CD4-positive, alpha-beta memory T cell (primary cell): ENCODE measurements around the gene R3HDM4. TPM values are rescaled to one million over a fixed set of nuclear protein-coding genes. Genes with fewer than 3 reads are reported as not detected.

ENCODE experiments used
- CTCF ChIA-PET: fragments of 350-600 bp; sonication (Branson Sonifier 250); formaldehyde crosslinking; loops from one replicate; lab custom pipeline; 2021; ENCODE audit warnings: inconsistent platforms; ENCODE audit not compliant: partially characterized antibody; lab: Charles Lee
- POLR2A ChIA-PET: fragments of 350-600 bp; sonication (Branson Sonifier 250); formaldehyde crosslinking; loops from one replicate; lab custom pipeline; 2021; ENCODE audit not compliant: partially characterized antibody; lab: Charles Lee
- DNase-seq, 5 donors: peaks; one replicate each; pipeline versions ENCODE4 v3.0.0 to v3.0.0-alpha.2; 2020 to 2022; ENCODE audit warnings: mixed read lengths in 1 of 5
- H3K27ac ChIP-seq: one replicate; pipeline ENCODE4 v1.7.0; 2013; ENCODE audit warnings: low read depth, low read length
- H3K27me3 ChIP-seq: 2 replicates; pipeline ENCODE4 v1.7.0; 2013; ENCODE audit warnings: mild to moderate bottlenecking, low read length, moderate library complexity; ENCODE audit not compliant: insufficient read depth
- H3K36me3 ChIP-seq: 2 replicates; pipeline ENCODE4 v1.7.0; 2013; ENCODE audit warnings: mild to moderate bottlenecking, low read length, moderate library complexity; ENCODE audit not compliant: insufficient read depth
- H3K4me1 ChIP-seq: 2 replicates; pipeline ENCODE4 v1.7.0; 2013; ENCODE audit warnings: mild to moderate bottlenecking, low read length, moderate library complexity; ENCODE audit not compliant: insufficient read depth
- H3K4me3 ChIP-seq, 2 donors: one replicate each; pipeline ENCODE4 v1.7.0; 2013; ENCODE audit warnings: low read length in 2 of 2, mild to moderate bottlenecking in 1 of 2
- H3K9me3 ChIP-seq, 2 donors: one replicate each; pipeline ENCODE4 v1.7.0; 2013; ENCODE audit warnings: low read length in 2 of 2, control low read depth in 1 of 2; ENCODE audit not compliant: control insufficient read depth in 1 of 2
- H3K27ac Mint-ChIP-seq, 7 donors: one replicate each; pipeline ENCODE4 v1.8.0; 2020 to 2021; ENCODE audit warnings: mixed read lengths in 7 of 7, mild to moderate bottlenecking in 6 of 7, inconsistent platforms in 3 of 7, moderate library complexity in 3 of 7
- H3K27me3 Mint-ChIP-seq, 2 donors: one replicate each; pipeline ENCODE4 v1.8.0; 2020 to 2021; ENCODE audit warnings: mixed read lengths in 2 of 2
- H3K36me3 Mint-ChIP-seq, 2 donors: one replicate each; pipeline ENCODE4 v1.8.0; 2020 to 2021; ENCODE audit warnings: mixed read lengths in 2 of 2, inconsistent platforms in 1 of 2, mild to moderate bottlenecking in 1 of 2
- H3K4me1 Mint-ChIP-seq, 4 donors: one replicate each; pipeline ENCODE4 v1.8.0; 2020 to 2021; ENCODE audit warnings: mixed read lengths in 4 of 4, mild to moderate bottlenecking in 1 of 4
- H3K4me3 Mint-ChIP-seq, 8 donors: one replicate each; pipeline ENCODE4 v1.8.0; 2020 to 2021; ENCODE audit warnings: mixed read lengths in 8 of 8, mild to moderate bottlenecking in 7 of 8, moderate library complexity in 6 of 8, inconsistent platforms in 3 of 8
- H3K9me3 Mint-ChIP-seq, 8 donors: one replicate each; pipeline ENCODE4 v1.8.0; 2020 to 2021; ENCODE audit warnings: mixed read lengths in 8 of 8, mild to moderate bottlenecking in 5 of 8, inconsistent platforms in 3 of 8, moderate library complexity in 1 of 8
- intact Hi-C: fragments of 100-400 bp; cut with micrococcal nuclease; formaldehyde crosslinking; loops from one replicate; pipeline ENCODE4 v1.15.1; 2023
- polyA plus RNA-seq, 2 donors: library from polyadenylated mRNA; unstranded; fragments of 300-500 nt; fragmentation: Illumina TruSeq; gene quantifications; one replicate each; pipeline ENCODE4 v1.2.3, GENCODE V29; 2021
- total RNA-seq, 2 experiments: library from RNA; stranded (reverse); gene quantifications; one replicate each; pipeline ENCODE4 v1.2.3, GENCODE V29; 2021

Gene R3HDM4
- total and polyA plus RNA-seq, 4 experiments from 2014 or later = 153 to 230 (median 181) TPM

DNA sequence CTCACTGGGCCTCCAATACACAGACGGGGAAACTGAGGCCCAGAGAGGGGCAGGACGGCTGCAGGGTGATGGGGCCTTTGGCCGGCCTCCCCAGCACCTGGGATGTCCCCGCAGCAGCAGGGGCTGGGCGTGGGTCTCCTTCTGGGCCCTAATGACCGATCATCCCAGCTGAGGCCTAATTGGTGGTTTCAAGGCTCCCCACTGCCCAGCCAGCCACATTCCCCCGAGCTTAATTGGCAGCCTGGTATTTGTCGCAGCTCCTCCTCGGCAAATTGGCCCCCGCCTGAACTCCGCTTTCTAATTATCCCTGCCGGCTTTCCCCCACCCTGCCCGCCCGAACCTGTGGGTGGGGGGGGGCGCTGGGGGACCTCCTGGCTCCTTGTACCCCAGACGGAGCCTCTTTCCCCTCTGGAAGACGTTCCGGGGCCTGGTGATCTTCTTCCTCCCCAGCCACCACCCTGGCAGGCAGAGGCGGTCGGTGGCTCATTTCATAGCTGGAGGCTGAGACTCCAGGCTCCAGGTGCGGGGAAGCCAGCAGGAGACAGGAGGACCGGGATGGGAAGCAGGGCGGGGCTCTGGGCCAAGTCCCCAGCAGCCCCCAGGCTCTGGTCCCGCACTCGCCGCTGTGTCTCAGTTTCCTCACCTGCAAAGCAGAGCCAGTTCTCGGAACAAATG is 43.9 kb upstream of the R3HDM4 start:
- CTCF ChIA-PET = interaction anchor here (0.5 kb wide), 1 partner anchor 344 kb away, joined by 3 read pairs; no protein-coding TSS in a partner anchor
- H3K4me1 Mint-ChIP-seq = peaks cover 0 to 4% (median under 1%) of the 10 kb centered on the region in 4 donors
- no peaks in the 10 kb centered on the region for H3K27me3 Mint-ChIP-seq
- no peak overlapping the region for H3K27ac Mint-ChIP-seq
- POLR2A ChIA-PET = no interaction called here
- no peaks in the 10 kb centered on the region for H3K9me3 Mint-ChIP-seq
- peaks cover 15% of the 10 kb centered on the region for H3K4me1 ChIP-seq
- no peak overlapping the region for H3K27ac ChIP-seq
- no peaks in the 10 kb centered on the region for H3K9me3 ChIP-seq
- no peaks in the 10 kb centered on the region for H3K36me3 Mint-ChIP-seq
- DNase-seq = peak in 1 of 5 donors; percentile 9
- intact Hi-C loops = no loop called here
- H3K36me3 ChIP-seq = no peaks in the 10 kb centered on the region
- H3K4me3 ChIP-seq = no peak overlapping the region
- H3K4me3 Mint-ChIP-seq = no peak overlapping the region
- H3K27me3 ChIP-seq = no peaks in the 10 kb centered on the region

DNA sequence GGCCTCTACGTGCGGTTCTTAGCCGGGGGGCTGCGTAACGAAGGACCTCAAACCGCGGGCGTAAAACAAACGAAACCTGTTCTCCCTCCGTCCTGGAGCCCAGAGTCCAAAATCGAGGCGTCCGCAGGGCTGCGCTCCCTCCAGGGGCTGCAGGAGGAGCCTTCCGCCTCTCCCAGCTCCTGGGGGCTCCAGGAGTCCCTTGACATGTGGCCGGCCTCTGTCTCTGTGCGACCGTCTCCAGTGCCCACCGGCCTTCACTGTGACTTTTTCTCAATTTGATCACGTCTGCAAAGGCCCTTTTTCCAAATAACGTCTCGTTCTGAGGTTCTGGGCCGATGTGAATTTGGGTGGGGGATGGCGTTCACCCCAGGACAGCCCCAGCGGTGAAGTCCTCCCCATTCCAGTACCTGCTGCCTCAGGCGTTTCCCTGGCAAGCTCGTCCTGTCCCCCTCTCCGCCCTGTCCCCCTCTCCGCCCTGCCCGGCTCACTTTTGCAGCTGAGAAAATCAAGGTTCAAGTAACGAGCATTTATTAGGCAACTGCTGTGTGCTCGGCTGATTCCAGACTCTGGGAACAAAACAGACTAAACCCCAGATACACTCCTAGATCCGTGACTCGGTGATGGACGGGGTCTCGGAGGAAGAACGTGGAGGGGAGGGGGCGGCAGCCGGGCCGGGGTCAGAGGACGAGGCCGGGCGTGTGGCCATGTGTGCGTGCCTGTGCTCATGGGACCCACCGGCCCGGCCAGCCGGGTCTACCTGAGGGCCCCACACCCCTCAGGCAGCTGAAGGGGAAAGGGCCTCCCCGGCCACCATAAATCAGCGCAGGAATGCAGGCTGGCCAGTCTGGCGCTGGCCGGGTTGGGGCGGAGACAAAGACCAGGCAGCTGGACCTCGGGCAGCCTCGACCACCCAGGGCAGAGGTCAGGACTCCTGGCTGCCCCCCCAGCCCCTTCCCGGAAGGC is 43.1 kb upstream of the R3HDM4 start:
- H3K27ac Mint-ChIP-seq = no peak overlapping the region
- ChIA-PET POLR2A (no interaction called here), CTCF (interaction anchor here (0.5 kb wide), 1 partner anchor 344 kb away, joined by 3 read pairs; no protein-coding TSS in a partner anchor)
- Histone ChIP-seq H3K36me3 (no peaks in the 10 kb centered on the region), H3K9me3 (no peaks in the 10 kb centered on the region), H3K4me3 (no peak overlapping the region), H3K4me1 (peaks cover 15% of the 10 kb centered on the region), H3K27me3 (no peaks in the 10 kb centered on the region), H3K27ac (no peak overlapping the region)
- peak in 1 of 5 donors; percentile 9 for DNase-seq
- H3K36me3 Mint-ChIP-seq = no peaks in the 10 kb centered on the region
- no peak overlapping the region for H3K4me3 Mint-ChIP-seq
- H3K4me1 Mint-ChIP-seq = peaks cover 0 to 10% (median under 1%) of the 10 kb centered on the region in 4 donors
- no peaks in the 10 kb centered on the region for H3K9me3 Mint-ChIP-seq
- no peaks in the 10 kb centered on the region for H3K27me3 Mint-ChIP-seq
- intact Hi-C loops = no loop called here

DNA sequence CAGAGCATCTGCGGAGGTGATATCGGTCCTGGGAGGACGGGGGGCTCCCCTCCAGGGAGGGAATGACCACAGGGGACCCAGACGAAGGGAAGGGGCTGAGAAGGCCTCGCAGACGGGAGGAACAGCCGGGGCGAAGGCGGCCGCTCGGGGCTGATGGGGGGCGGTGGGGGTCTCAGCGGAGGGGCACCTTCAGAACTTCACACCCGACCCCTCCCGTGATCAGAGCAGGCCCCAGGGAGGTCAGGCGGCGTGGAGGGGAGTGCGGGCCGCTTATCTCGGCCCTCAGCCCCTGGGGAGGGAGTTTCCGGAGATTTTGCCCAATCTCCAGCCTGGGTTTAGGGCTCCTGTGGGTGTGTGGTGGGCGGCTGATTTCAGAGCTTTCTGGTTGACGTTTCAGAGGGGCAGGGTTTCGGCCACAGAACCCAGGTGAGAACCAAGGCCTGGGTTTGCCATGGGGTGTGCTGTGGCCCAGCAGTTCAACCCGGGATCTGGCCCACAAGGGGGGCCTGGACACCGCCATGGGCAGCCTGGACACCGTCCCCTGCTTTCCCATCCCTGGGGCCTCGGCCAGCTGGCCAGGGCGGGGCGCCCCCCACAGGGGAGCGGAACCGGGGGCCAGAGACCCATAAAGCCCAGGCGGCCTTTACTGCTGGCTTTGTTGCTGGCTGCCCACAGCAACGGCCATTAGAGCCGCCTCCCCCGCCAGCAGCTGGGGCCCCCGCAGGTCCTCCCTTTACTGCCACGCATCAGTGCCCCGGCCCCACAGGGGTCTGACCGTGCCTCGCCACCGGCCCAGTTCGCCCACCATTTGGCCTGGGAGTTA is 41.9 kb upstream of the R3HDM4 start:
- ChIA-PET CTCF (no interaction called here), POLR2A (no interaction called here)
- H3K4me1 ChIP-seq = peaks cover 15% of the 10 kb centered on the region

DNA sequence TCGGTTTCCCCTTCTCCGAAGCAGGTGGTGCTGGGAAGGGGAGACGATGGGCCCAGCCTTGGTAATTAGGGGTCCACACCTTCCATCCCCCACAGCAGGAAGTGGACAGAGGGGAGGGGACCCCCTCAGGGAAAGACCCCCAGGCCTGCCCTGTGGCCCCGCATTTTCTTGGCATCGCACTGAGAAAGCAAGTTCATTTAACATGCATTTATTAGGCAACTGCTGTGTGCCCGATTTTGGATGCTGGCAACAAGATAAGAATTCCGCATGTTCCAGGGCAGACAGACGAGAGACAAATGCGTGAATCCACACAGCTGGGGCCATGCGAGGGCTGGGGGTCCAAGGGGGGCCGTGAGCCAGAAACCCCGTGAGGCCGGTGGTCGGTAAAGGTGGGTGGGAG is 41.3 kb upstream of the R3HDM4 start:
- peaks cover 15% of the 10 kb centered on the region for H3K4me1 ChIP-seq

More for the DNA sequence above, 41.9 kb upstream of the R3HDM4 start:
- Mint-ChIP-seq H3K27me3 (no peaks in the 10 kb centered on the region), H3K4me3 (no peak overlapping the region), H3K4me1 (peaks cover 0 to 10% (median 3%) of the 10 kb centered on the region in 4 donors), H3K9me3 (no peaks in the 10 kb centered on the region), H3K36me3 (no peaks in the 10 kb centered on the region), H3K27ac (no peak overlapping the region)
- peak in 1 of 5 donors; percentile 5 for DNase-seq
- Histone ChIP-seq H3K9me3 (no peaks in the 10 kb centered on the region), H3K27me3 (no peaks in the 10 kb centered on the region), H3K36me3 (no peaks in the 10 kb centered on the region), H3K4me3 (no peak overlapping the region), H3K27ac (no peak overlapping the region)
- intact Hi-C loops = no loop called here

DNA sequence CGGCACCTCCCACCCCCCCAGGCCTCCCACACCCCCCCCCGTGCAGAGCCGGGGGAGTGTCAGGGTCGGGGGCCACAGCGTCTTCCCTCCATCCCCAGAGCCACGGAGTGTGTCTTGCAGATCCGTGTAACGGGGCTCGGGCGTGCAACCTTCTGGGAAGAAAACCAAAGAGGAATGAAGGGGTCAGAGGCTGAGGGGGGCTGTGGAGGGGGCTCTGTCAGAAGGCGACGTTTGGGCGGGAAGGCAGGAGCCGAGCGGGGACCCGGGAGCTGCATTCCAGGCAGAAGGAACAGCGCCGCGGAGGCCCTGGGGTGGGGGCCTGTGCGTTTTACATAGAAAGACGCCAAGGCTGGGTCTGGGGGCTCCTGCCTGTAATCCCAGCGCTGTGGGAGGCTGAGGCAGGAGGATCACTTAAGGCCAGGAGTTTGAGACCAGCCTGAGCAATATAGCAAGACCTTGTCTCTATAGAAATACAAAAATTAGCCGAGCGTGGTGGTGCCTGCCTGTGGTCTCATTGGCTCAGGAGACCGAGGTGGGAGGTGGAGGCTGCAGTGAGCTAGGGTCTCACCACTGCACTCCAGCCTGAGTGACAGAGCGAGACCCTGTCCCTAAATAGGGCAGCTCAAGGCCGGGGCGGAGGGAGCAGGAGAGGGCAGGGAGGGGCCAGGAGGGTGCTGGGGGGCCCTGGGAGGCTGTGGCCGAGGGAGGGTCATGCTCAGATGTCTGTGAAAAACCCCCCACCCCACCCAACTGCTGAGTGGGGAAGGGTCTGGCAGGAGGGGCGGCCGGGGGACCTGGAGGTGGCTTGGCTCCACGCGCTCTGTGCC is 40.6 kb upstream of the R3HDM4 start:
- no peaks in the 10 kb centered on the region for H3K9me3 ChIP-seq
- ChIA-PET CTCF (no interaction called here), POLR2A (interaction anchor here (1.6 kb wide), 1 partner anchor 21 kb away, joined by 3 read pairs; no protein-coding TSS in a partner anchor)
- Mint-ChIP-seq H3K27me3 (no peaks in the 10 kb centered on the region), H3K27ac (peak overlapping the region in 1 of 7 donors; percentile 69), H3K9me3 (no peaks in the 10 kb centered on the region), H3K4me3 (peak overlapping the region in 6 of 8 donors; percentile 29 to 67 (median 42)), H3K4me1 (peaks cover 0 to 10% (median 3%) of the 10 kb centered on the region in 4 donors), H3K36me3 (no peaks in the 10 kb centered on the region)
- no peaks in the 10 kb centered on the region for H3K27me3 ChIP-seq
- H3K27ac ChIP-seq = no peak overlapping the region
- intact Hi-C loops = no loop called here
- H3K4me3 ChIP-seq = no peak overlapping the region
- H3K4me1 ChIP-seq = peaks cover 15% of the 10 kb centered on the region
- peak in 1 of 5 donors; percentile 30 for DNase-seq
- H3K36me3 ChIP-seq = no peaks in the 10 kb centered on the region

More for the DNA sequence above, 41.3 kb upstream of the R3HDM4 start:
- H3K4me3 Mint-ChIP-seq = no peak overlapping the region
- H3K4me3 ChIP-seq = no peak overlapping the region
- no peaks in the 10 kb centered on the region for H3K9me3 Mint-ChIP-seq
- no peaks in the 10 kb centered on the region for H3K36me3 Mint-ChIP-seq
- POLR2A ChIA-PET = no interaction called here
- peaks cover 0 to 10% (median 3%) of the 10 kb centered on the region in 4 donors for H3K4me1 Mint-ChIP-seq
- no peak overlapping the region for H3K27ac ChIP-seq
- intact Hi-C loops = no loop called here
- H3K27me3 ChIP-seq = no peaks in the 10 kb centered on the region
- no peaks in the 10 kb centered on the region for H3K9me3 ChIP-seq
- no peak overlapping the region for H3K27ac Mint-ChIP-seq
- peak in 1 of 5 donors; percentile 37 for DNase-seq
- H3K36me3 ChIP-seq = no peaks in the 10 kb centered on the region
- H3K27me3 Mint-ChIP-seq = no peaks in the 10 kb centered on the region
- CTCF ChIA-PET = no interaction called here

DNA sequence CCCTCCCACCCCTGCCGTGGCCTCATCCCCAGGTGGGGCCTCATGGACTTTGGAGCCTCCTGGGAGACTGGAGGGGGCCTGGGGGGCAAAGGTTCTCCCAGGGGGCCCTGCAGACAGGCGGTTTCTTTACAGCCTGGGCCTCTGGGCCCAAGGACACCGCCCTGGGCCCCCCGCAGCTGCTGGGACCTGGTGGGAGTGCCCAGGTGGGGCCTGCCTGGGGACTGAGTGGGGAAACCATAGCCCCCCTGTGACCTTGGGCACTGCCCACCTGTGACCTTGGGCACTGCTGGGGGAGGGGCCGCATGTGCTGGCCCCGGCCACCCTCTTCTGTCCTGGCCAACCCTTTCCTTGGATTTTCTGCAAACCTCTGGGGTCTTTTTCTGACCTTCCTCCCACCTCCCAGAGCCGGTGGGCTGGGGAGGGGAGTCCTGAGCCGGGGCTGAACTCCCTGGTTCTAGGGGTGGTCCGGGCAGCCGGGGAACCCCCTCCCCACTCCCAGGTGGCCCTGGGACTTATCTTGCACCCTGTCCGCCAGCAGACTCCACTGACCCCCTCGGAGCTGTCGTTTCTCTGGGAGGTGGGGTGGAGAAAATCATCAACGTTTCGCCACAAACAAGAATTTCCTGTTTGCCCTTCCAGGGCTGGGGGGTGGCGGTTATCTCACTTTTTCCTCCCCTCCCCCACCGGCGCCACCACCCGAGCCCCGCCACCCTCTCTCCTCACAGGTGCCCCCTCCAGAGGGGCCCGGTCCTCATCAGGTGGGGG is 39.8 kb upstream of the R3HDM4 start:
- H3K4me3 Mint-ChIP-seq = peak overlapping the region in 7 of 8 donors; percentile 20 to 69 (median 65)
- Histone ChIP-seq H3K36me3 (no peaks in the 10 kb centered on the region), H3K27me3 (no peaks in the 10 kb centered on the region), H3K4me3 (peak overlapping the region in 1 of 2 donors; percentile 43), H3K4me1 (peaks cover 15% of the 10 kb centered on the region), H3K27ac (peak overlapping the region; percentile 9), H3K9me3 (no peaks in the 10 kb centered on the region)
- H3K27me3 Mint-ChIP-seq = no peaks in the 10 kb centered on the region
- intact Hi-C loops = no loop called here
- H3K9me3 Mint-ChIP-seq = no peaks in the 10 kb centered on the region
- ChIA-PET CTCF (no interaction called here), POLR2A (interaction anchor here (1.6 kb wide), 1 partner anchor 20 kb away, joined by 3 read pairs; no protein-coding TSS in a partner anchor)
- H3K27ac Mint-ChIP-seq = peak overlapping the region in 5 of 7 donors; percentile 22 to 64 (median 50)
- peak in 1 of 5 donors; percentile 34 for DNase-seq
- H3K36me3 Mint-ChIP-seq = no peaks in the 10 kb centered on the region
- H3K4me1 Mint-ChIP-seq = peaks cover 0 to 10% (median 3%) of the 10 kb centered on the region in 4 donors
